D341Med (cell line): ENCODE measurements around the gene S100Z.
"Not testable (repeated sequence)": the region's sequence is repeated elsewhere in the genome, so short reads cannot be mapped to it uniquely, and the experiment has no call there.

Experiments used
- DNase-seq: peaks from one replicate; pipeline ENCODE4 v3.0.0; 2012; ENCODE audit warnings: low spot score

The S100Z gene

DNA sequence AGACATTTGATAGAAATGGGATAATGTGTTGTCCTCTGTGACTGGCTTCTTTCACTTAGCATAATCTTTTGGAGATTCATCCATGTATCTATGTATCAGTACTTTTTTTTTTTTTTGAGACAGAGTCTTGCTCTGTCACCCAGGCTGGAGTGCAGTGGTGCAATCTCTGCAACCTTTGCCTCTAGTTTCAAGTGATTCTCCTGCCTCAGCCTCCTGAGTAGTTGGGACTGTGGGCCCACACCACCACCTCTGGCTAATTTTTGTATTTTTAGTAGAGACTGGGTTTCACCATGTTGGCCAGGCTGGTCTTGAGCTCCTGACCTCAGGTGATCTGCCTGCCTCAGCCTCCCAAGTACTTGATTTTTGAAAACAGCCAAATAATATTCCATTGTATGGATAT, 23.4 kb upstream of the S100Z start:
- not testable (repeated sequence) for DNase-seq

DNA sequence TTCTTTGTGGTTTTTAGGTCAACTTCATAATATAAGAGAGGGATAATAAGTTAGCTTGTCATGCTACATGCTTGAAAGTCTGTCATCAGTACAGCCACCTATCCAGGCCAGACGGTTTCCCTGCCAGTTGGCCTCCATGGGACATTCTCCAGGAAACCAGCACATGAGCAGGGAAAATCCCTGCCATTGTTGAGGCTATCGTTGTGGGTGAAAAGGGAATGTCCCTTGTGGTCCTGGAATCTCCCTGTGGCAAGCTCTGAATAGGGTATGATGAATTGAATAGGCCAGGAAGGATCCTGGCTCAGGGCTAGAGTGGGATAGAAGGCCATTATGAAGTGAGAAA, 18.7 kb upstream of the S100Z start:
- DNase-seq, result no peak

DNA sequence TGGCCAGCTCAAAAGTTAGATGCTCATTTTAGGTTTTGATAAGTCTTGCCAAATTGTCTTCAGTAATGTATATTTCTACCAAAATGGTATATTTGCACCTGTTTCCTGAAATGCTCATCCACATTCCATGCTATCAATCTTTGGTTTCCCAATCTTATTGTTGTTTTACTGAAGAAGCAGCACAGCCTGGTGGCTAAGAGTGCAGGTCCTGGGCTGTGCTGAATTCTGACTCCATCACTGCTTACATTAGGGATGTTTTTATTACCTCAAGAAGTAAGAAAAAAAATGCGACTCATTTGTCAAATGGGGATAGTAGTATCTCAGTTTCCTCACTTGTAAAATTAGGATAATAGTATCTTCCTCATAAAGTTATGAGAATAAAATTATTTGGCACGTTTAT, 13.6 kb upstream of the S100Z start:
- no peak for DNase-seq

DNA sequence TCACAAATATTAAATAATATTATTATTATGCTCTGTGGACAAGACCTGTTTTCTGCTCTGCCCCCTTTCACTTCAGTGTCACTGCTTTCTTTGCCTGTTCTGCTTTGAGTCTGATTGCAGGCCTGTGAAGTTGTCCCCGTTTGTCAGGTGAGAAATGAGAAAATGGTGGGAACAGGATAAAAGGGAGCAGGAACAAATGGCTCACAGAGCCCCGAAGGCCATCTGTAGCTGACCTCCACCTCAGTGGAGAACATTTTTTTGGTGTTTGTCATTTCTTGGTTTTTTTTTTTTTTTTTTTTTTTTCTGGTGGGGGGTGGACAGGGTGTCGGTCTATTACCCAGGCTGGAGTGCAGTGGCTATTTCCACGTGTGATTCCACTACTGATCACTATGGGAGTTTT, 13.2 kb upstream of the S100Z start:
- no peak for DNase-seq

DNA sequence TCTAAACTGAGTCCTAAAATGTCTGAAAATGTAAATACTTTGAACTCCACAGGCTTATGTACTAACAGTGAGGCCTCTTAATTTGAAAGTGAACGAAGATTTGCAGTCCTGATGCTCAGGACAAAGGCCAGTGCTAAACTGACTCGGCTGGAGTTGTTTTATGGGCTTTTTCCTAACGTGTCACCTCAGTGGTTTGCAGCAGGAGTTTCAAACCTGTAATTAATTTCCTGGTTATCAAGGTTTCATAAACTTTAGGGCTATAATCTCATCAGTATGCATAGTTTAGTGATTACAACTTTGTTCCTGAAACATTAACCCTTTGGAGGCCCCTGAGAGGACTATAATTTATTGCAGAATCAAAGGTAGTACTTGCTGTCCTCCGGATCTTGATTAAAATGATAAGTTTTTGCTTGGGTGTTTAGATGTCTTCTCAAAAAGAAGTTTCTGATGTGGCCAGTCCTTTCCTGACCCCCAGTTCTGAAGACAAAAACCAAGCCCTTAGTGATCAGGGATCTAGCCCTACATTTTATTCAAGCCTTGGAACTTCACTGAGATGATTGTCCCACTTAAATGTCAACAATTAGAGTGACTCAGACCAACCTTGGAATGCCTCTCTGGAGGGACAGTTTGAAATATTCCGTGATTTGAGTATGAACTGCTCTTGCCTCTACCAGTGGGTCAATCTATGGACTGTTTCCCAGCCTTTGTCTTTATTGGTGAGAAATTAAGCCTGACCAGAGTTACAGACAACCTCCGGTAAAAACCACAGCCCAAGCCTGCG, 11.1 kb upstream of the S100Z start:
- no peak for DNase-seq

DNA sequence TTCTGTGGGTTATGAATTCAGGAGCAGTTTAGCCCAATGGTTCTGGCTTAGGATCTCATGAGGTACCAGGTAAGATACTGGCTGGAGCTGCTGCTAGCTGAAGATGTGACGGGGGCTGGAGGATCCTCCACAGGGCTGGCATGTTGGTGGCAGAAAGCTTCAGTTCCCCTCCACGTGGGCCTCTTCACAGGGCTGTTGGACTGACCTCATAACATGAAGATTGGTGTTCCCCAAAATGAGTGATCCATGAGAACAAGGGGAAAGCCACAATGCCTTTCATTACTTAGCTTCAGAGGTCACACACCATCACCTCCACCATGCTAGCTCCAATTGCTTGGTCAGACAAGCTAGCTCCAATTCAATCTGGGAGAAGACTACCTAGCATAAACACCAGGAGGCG, 8.5 kb upstream of the S100Z start:
- no peak for DNase-seq

DNA sequence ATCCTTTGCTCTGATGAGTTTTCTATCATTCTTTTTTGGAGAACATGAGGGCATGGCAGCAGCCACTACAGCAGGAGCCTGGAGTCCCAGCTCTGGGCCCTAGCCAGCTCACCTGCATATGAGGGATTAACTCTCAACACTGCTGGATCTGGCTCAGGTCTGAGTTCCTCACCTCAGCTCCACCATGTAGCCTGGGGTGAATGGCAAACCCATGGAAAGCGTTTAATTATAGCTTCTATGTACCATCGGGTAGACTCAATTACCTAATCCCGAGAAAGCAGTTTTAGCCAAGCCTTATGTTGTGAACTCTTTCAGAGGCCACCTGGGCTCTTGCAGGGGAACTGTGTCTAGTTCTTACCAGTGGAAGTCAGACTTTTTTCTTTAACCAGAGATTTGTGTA, 3.9 kb upstream of the S100Z start:
- no peak for DNase-seq

DNA sequence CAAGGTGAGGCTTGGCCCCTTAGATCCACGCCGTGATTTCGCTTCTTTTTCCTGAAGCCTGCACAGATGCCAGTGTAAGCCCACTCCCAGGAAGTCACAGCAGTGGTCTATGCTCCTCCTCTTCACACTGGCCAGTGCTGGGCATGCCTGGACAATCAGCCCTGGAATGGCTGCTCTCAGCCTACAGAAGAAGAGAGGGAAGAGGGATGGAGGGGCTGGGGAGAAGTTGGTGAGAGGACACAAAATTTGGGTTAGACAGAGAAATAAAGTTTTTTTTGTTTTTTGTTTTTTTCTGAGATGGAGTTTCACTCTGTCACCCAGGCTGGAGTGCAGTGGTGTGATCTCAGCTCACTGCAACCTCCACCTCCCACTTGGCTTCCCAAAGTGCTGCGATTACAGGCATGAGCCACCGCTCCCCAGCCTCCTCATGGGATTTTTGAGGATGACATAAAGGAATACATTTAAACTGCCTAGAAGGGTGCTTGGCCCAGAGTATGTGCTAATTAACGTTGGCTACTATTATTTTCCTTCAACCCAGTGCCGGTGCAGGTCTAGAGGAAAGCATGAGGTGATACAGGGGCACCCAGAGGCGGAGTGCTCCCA, 830 bp downstream of the S100Z start:
- DNase-seq, result no peak

DNA sequence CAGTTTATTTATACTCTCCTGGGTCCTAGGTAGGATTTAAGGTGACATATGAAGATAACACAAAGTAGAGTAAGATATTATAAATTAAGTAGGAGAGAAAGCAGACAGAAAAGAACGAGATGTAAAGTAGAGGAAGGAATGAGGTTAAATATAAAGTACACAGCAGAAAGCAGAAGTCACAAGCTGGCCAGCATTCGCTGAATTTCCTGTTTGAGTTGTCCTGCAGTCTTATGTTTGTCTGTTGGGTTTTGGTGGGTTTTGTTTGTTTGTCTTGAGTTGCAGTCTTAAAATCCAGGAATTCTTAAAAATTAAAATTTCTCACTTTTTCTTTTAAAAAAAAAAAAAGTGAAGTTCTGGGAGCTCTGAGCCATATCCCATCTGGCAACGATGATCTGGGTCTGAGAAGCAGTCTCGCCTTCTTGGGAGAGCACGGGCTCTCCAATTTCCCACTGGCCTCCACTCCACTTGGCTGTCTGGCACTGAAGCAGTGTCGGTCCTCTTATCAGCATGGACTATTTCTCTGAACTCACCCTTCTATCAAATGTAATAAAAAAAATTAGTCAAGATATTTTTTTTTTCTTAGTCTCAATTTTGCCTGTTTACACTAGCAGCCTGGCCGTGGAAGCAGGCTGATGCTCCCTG, 2.0 kb downstream of the S100Z start:
- DNase-seq, result no peak

DNA sequence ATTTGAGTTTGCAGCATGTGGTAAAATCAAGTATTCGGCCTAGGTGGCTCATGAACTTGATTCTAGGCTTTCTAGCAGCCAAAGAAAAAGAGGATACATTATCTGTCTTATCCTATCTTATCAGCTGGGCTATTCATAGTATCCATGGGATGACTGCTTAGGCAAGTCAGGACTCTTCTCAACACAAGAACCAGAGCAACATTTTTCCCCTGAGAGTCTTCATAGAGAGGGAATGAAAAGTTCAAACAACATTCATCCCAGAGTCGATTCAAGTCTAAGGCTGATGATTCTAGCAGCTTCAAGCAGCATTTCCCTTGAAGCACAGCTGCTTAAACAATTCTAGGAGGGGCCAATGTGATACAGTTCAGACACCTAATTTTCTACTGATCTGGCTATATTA, 3.0 kb downstream of the S100Z start:
- no peak for DNase-seq

DNA sequence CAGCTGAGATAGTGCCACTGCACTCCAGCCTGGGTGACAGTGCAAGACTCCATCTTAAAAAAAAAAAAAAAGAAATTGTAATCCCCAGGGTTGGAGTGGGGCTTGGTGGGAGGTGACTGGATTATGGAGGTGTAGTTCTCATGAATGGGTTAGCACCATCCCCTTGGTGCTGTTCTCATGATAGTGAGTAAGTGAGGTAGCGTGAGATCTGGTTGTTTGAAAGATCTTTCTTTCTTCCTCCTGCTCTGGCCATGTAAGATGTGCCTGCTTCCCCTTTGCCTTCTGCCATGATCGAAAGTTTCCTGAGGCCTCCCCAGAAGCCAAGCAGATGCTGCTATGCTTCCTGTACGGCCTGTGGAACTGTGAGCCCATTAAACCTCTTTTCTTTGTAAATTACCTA, 3.9 kb downstream of the S100Z start:
- DNase-seq, result not testable (repeated sequence)

DNA sequence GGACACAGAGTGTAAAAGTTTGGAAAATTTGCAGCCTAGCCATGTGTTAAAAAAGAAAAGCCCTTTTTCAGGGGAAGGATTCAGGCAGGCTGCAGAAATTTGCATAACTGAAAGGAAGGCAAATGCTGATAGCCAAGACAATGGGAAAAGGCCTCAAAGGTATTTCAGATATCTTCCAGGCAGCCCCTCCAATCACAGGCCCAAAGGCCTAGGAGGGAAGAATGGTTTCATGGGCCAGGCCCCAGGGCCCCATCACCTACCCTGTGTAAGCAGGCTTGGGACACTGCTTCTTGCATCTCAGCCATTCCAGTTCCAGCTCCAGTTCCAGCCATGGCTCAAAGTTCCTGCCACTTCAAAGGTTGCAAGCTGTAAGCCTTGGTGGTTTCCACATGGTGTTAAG, 4.8 kb downstream of the S100Z start:
- no peak for DNase-seq

DNA sequence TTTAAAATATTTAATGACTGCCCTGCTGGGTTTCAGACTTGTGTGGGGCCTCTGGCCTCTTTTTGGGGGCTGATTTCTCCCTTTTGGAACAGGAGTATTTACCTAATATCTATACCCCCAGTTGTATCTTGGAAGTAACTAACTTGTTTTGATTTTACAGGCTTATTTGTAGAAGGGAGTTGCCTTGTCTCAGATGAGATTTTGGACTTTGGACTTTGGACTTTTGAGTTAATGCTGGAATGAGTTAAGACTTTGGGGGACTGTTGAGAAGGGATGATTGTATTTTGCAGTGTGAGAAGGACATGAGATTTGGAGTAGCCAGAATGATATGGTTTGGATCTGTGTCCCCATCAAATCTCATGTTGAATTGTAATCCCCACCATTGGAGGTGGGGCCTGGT, 5.7 kb downstream of the S100Z start:
- not testable (repeated sequence) for DNase-seq

DNA sequence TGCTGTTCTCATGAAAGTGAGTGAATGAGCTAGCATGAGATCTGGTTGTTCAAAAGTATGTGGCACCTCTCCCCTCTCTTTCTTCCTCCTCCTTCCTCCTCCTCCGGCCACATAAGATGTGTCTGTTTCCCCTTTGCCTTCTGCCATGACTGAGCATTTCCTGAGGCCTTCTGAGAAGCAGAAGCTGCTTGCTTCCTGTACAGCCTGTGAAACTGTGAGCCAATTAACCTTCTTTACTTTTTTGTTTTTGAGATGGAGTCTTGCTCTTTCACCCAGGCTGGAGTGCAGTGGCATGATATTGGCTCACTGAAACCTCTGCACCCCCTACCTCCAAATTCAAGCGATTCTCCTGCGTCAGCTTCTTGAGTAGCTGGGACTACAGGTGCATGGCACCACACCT, 6.1 kb downstream of the S100Z start:
- DNase-seq, result no peak

DNA sequence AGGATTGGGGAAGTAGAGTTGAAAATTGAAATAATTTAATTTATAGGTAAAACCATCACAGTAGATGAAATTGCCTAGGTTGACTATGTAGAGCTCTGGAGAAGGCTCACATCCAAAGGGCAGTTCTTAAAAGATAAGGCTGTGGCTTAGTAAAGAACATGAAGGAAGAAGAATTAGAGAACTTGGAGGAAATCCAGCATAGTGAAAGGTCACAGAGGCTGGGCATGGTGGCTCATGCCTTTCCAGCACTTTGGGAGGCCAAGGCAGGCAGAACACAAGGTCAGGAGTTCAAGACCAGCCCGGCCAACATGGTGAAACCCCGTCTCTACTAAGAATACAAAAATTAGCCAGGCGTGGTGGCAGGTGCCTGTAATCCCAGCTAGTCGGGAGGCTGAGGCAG, 7.0 kb downstream of the S100Z start:
- not testable (repeated sequence) for DNase-seq

DNA sequence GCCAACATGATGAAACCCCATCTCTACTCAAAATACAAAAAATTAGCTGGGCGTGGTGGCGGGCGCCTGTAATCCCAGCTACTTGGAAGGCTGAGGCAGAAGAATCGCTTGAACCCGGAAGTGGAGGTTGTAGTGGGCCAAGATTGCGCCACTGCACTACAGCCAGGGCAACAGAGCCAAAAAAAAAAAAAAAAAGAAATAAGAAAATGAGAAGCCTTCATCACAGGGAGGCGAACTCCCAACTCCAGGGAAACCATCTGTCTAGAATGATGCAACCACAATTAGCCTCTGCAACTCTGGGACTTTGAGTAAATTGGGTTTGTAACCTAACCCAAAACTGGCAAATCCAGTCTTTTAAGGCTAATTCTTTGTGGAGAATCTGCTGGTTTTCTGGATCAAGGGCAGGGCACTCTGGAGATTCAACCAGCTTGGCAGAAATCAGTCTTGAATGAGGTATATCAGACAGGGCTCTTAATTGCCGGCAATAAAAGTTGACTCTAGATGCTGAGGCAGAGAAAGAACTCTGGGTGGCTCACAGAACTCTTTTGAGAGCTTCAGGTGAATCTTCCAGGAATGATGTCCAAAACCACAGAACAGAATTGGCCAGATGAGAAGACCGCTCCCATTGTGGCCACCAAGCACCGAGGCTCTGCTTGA, 9.9 kb downstream of the S100Z start:
- DNase-seq, result no peak

DNA sequence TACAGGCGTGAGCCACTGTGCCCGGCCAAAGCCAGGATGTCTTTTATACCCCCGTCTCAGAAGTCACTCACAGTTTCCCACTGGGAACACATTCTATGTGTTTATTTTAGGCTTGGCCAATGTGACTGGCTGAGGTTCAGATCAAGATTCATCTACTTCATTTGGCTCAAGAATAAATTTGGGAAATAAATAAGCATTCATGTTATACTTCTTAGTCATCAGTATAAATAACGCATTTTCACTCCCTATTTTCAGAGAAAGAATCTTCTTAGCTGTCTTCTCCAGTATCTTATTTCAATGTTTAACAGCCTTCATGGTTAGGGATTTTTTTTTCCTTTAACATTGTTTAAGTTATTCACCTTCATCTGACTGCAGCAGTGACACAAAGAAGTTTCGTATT, 11.8 kb downstream of the S100Z start:
- no peak for DNase-seq

DNA sequence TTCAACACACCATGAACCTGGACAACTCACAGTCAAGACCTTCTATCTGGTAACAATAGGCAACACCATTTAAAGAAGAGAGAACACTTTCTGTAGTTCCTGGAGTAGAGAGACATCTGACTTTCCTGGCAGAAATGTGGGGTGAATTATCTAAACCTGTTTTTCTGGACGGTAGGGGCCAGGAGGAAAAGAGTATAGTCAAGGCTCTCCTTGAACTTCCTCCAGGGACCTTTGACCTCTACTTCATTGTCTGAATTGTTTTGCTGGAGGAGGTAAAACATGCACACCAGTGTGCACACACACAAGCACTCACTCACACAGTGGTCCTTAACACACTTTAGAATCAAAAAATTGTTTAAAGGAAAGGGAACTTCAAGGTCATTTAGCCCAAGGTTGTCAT, 13.2 kb downstream of the S100Z start:
- DNase-seq, result no peak

DNA sequence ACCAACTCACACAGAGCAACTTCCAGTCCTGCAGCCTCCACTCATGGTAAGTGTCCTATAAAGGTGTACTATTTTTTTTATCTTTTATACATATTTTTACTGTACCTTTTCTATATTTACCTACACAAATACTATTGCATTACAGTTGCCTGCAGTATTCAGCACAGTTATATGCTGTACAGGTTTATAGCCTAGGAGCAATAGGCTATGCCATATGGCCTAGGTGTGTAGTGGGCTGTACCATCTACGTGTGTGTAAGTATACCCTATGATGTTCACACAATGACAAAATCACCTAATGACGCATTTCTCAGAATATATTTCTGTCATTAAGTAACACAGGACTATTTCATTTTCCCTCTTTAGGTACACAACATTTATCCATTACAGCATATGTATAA, 16.7 kb downstream of the S100Z start:
- no peak for DNase-seq

DNA sequence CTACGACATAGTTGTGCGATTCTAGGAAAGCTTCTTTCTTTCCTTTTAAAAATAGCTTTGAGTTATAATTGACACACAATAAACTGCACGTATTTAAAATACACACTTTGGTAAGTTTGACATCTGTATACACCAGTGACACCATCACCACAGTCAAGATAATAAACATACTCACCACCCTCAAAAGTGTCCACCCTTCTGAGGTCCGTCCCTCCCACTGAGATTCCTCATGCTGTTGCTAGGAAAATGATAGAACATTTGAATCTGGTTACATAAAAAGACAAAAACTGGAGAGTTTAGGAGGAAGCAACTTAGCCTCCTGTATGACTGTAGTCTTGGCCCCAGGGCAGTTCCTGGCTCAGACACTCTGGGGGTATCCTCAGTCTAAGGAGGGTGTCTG, 17.2 kb downstream of the S100Z start:
- no peak for DNase-seq

DNA sequence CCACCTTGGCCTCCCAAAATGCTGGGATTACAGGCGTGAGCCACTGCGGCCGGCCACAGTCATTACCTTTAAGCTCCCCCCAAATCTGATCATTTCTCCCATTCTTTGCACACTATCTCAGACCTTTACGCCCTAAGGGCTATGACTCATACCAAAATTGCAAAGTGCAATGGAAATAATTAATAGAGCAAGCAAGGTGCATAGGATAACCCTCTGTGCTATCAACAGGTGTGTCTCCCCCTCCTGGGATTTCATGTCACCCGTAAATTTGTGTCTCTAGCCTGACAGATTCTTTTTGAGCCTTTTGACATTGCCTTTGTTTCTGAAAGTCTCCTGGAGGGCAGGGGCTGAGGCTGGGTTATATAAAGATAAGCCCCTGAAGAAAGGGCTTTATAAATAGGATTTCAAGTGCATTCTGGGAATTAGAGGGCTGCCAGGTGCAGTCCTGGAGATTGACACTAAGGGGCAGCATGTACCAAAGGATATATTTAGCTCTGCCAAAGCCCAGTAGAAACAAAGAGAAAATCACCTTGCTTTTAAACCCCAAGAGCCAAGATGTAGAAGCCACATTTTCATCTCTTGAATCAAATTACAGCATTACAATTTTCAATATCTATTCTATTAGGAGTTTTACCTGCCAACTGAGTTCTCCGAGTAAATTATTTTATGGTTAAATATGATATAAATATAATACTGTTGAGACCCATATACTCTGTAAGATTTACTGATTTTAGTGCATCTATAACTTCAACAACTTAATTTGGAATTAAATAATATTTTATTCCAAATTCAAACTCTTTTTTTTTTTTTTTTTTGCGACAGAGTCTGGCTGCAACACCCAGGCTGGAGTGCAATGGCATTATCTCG, 18.2 kb downstream of the S100Z start:
- peak; percentile 73 for DNase-seq

DNA sequence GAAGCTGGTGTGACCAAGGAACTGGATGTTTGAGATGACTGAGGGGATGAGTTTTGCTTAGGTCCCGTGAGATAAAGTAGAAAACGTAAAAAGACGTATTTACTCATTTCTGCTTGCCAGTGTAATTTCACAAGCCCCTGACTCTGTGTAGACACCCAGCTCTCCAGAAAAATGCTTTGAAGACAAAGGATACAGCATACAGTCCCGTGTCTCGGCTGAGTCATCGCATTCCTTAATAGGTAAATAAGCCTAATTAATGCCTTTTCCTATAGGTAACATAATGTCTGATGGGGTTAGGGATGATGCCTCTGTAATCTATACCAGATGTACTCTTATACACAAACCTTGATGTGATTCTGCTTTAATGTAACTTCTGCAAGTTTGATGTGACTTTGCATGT, 20.2 kb downstream of the S100Z start:
- no peak for DNase-seq
